Endothelial cell of umbilical vein (primary cell): ENCODE results near the gene SPATS1. TPM values are rescaled to one million over a fixed set of nuclear protein-coding genes. Genes with fewer than 3 reads are reported as not detected.

ENCODE experiments used
- BruUV-seq: library from RNA; stranded (reverse); fragments of 400-500 nt; replicated peaks from 2 replicates; lab custom pipeline; 2021; lab: Mats Ljungman, UMichigan
- CTCF ChIA-PET: fragments of 300-600, 350-600 bp; sonication (Branson Sonifier 250); formaldehyde crosslinking; loops from one replicate; lab custom pipeline; 2021; ENCODE audit warnings: antibody characterized with exemption, inconsistent platforms; lab: Charles Lee
- POLR2A ChIA-PET: fragments of 300-600, 350-600 bp; sonication (Branson Sonifier 250); formaldehyde crosslinking; loops from one replicate; lab custom pipeline; 2021; ENCODE audit warnings: antibody characterized with exemption, inconsistent platforms; lab: Charles Lee
- DNase-seq: peaks from one replicate; pipeline ENCODE4 v3.0.0-alpha.2; 2011; ENCODE audit warnings: low read depth, low spot score
- FAIRE-seq: peaks from 2 replicates; lab custom pipeline; 2011; peaks lifted over from hg19 to GRCh38; lab: Jason Lieb, UNC
- H2AFZ ChIP-seq: 2 replicates; pipeline ENCODE4 v1.6.0; 2012; ENCODE audit warnings: low read depth, low read length, control low read depth, inconsistent platforms
- H3K27ac ChIP-seq: 2 replicates; pipeline ENCODE4 v1.5.1; 2011; ENCODE audit warnings: low read depth, mild to moderate bottlenecking, control low read depth, low read length, moderate library complexity; ENCODE audit not compliant: insufficient read depth
- H3K27me3 ChIP-seq, 2 experiments: 2 replicates each; pipeline versions ENCODE4 v1.6.0 to v1.6.1; 2011; ENCODE audit warnings: low read length in 2 of 2, mixed read lengths in 1 of 2; ENCODE audit not compliant: control insufficient read depth in 2 of 2, insufficient read depth in 2 of 2
- H3K36me3 ChIP-seq, 2 experiments: 2 replicates in 1 of 2; 3 replicates in 1 of 2; pipeline ENCODE4 v1.5.1; 2011; ENCODE audit warnings: low read length in 2 of 2, mild to moderate bottlenecking in 1 of 2, moderate library complexity in 1 of 2; ENCODE audit not compliant: control insufficient read depth in 2 of 2, insufficient read depth in 2 of 2; ENCODE audit errors: extremely low read depth in 1 of 2
- H3K4me1 ChIP-seq: 3 replicates; pipeline ENCODE4 v1.5.1; 2011; ENCODE audit warnings: mild to moderate bottlenecking, low read length; ENCODE audit not compliant: control insufficient read depth, insufficient read depth; ENCODE audit errors: extremely low read depth
- H3K4me2 ChIP-seq: 2 replicates; pipeline ENCODE4 v1.6.1; 2011; ENCODE audit warnings: low read length, control low read depth, mixed read lengths; ENCODE audit not compliant: insufficient read depth
- H3K4me3 ChIP-seq, 3 experiments: fragments of 200-600 bp in 1 of 3; sonication (generic), shearing (Covaris generic) in 1 of 3; replicated peaks in 1 of 3; 2 replicates each; pipeline ENCODE4 v1.5.1; 2011 to 2016; ENCODE audit warnings: control low read depth in 3 of 3, low read length in 3 of 3, mild to moderate bottlenecking in 2 of 3, inconsistent platforms in 1 of 3, low read depth in 1 of 3, moderate library complexity in 1 of 3; ENCODE audit not compliant: insufficient read depth in 1 of 3
- H3K79me2 ChIP-seq: 2 replicates; pipeline ENCODE4 v1.6.0; 2012; ENCODE audit warnings: low read length, inconsistent platforms; ENCODE audit not compliant: control insufficient read depth, insufficient read depth
- H3K9ac ChIP-seq: replicated peaks from 2 replicates; pipeline ENCODE3; 2011; ENCODE audit warnings: low read length, control low read depth; ENCODE audit not compliant: insufficient read depth; ENCODE audit errors: extremely low read depth
- H3K9me1 ChIP-seq: replicated peaks from 3 replicates; pipeline ENCODE4 v1.6.0; 2011; ENCODE audit warnings: mild to moderate bottlenecking, low read length; ENCODE audit not compliant: control insufficient read depth, insufficient read depth; ENCODE audit errors: extremely low read depth
- H3K9me3 ChIP-seq: replicated peaks from 2 replicates; pipeline ENCODE4 v1.5.1; 2012; ENCODE audit warnings: low read length, inconsistent platforms; ENCODE audit not compliant: control insufficient read depth, insufficient read depth
- H4K20me1 ChIP-seq: replicated peaks from 2 replicates; pipeline ENCODE3; 2011; ENCODE audit warnings: mild to moderate bottlenecking, low read length; ENCODE audit not compliant: control insufficient read depth, insufficient read depth; ENCODE audit errors: extremely low read depth
- EZH2 ChIP-seq: IDR thresholded peaks from 2 replicates; pipeline ENCODE4 v1.6.1; 2012; ENCODE audit warnings: borderline replicate concordance, low read depth, mild to moderate bottlenecking, moderate library complexity, low read length, inconsistent platforms; ENCODE audit not compliant: severe bottlenecking
- FOS ChIP-seq: IDR thresholded peaks from 2 replicates; pipeline ENCODE4 v1.6.1; 2011; ENCODE audit warnings: mild to moderate bottlenecking, low read length, moderate library complexity, borderline replicate concordance; ENCODE audit not compliant: insufficient read depth
- GATA2 ChIP-seq: IDR thresholded peaks from 2 replicates; pipeline ENCODE4 v1.7.0; 2011; ENCODE audit warnings: low read depth, mild to moderate bottlenecking, moderate library complexity, mixed read lengths, low read length; ENCODE audit not compliant: insufficient read length, insufficient read depth
- JUN ChIP-seq: IDR thresholded peaks from 2 replicates; pipeline ENCODE4 v1.6.1; 2011; ENCODE audit warnings: borderline replicate concordance, low read depth; ENCODE audit not compliant: insufficient read length, insufficient read depth
- MYC ChIP-seq: IDR thresholded peaks from one replicate; pipeline ENCODE4 v1.6.1; 2011; ENCODE audit warnings: mild to moderate bottlenecking, low read depth, low read length
- POLR2A ChIP-seq: IDR thresholded peaks from 2 replicates; pipeline ENCODE4 v1.6.1; 2012; ENCODE audit warnings: low read depth, mild to moderate bottlenecking, control low read depth, low read length
- dilution Hi-C: fragments of 300-500 bp; cut with MboI; formaldehyde crosslinking; loops from one replicate; pipeline ENCODE4 v1.15.0; 2019; ENCODE audit warnings: low sequenced_read_pairs; ENCODE audit not compliant: extremely low pct_ligation_motif_present
- intact Hi-C: fragments of 100-400 bp; cut with micrococcal nuclease; formaldehyde crosslinking; loops from one replicate; pipeline ENCODE4 v1.10.0; 2022
- polyA plus RNA-seq, 4 experiments: library from polyadenylated mRNA; depleted of rRNA in 3 of 4; stranded (reverse) in 3 of 4; unstranded in 1 of 4; fragments of >200 nt; gene quantifications; 2 replicates each; pipeline versions ENCODE4 v1.2.1 to v1.2.3, GENCODE V29; 2011 to 2012; ENCODE audit warnings: missing spikeins in 1 of 4
- total RNA-seq: library from RNA; stranded (reverse); gene quantifications from 2 replicates; pipeline ENCODE4 v1.2.3, GENCODE V29; 2021

Gene SPATS1
- total and polyA plus RNA-seq, 2 donors (not counting 3 experiments of a cell fraction or from before 2014, with no cell fraction given): not detected

- POLR2A ChIA-PET: no interaction called here
- FAIRE-seq (no peak), DNase-seq (peak; percentile 21)
- BruUV-seq: no TSS peak
- H3K27ac ChIP-seq: no peak overlapping the region
- TF ChIP-seq EZH2: peak; percentile 85
- TF ChIP-seq JUN: no peak
- TF ChIP-seq POLR2A: no peak
- H3K9me1 ChIP-seq: no peaks in the 10 kb centered on the region
- H4K20me1 ChIP-seq: no peaks in the 10 kb centered on the region
- dilution Hi-C loops (no loop called here), intact Hi-C loops (no loop called here)
- no peaks in the 10 kb centered on the region for H3K9me3 ChIP-seq
- H3K4me3 ChIP-seq: peak overlapping the region in 1 of 3 experiments; percentile 18
- no peaks in the 10 kb centered on the region for H3K79me2 ChIP-seq
- H3K4me2 ChIP-seq: no peak overlapping the region
- no peak overlapping the region for H2AFZ ChIP-seq
- H3K27me3 ChIP-seq: peaks cover 35 to 43% of the 10 kb centered on the region in 2 experiments
- CTCF ChIA-PET: interaction anchor here (0.8 to 5.6 kb wide), 4 partner anchors 7 to 29 kb away, joined by 4 to 35 read pairs (median 6); partner anchors contain the start of gene AARS2
- peaks cover 6% of the 10 kb centered on the region for H3K4me1 ChIP-seq
- no peak overlapping the region for H3K9ac ChIP-seq
- H3K36me3 ChIP-seq: peaks cover 7 to 20% of the 10 kb centered on the region in 2 experiments
Measured at GRCh38 chr6:44297063-44298038, 45.1 kb upstream of the SPATS1 start.

GRCh38 chr6:44298055-44298803 is 44.2 kb upstream of the SPATS1 start:
- dilution Hi-C loops: no loop called here
- H2AFZ ChIP-seq: no peak overlapping the region
- FAIRE-seq (no peak), DNase-seq (no peak)
- peaks cover 10 to 28% of the 10 kb centered on the region in 2 experiments for H3K36me3 ChIP-seq
- no peak overlapping the region for H3K4me3 ChIP-seq
- no peak overlapping the region for H3K9ac ChIP-seq
- no peak for TF ChIP-seq GATA2
- TF ChIP-seq MYC: no peak
- TF ChIP-seq FOS: no peak
- BruUV-seq: no TSS peak
- no peak overlapping the region for H3K27ac ChIP-seq
- H3K9me3 ChIP-seq: no peaks in the 10 kb centered on the region
- POLR2A ChIA-PET: no interaction called here
- no peaks in the 10 kb centered on the region for H4K20me1 ChIP-seq
- no peaks in the 10 kb centered on the region for H3K79me2 ChIP-seq
- peaks cover 30 to 37% of the 10 kb centered on the region in 2 experiments for H3K27me3 ChIP-seq
- CTCF ChIA-PET: interaction anchor here (0.8 to 1.6 kb wide), 2 partner anchors 9 to 15 kb away, joined by 4 read pairs; partner anchors contain the start of gene AARS2
- H3K4me1 ChIP-seq: peaks cover 6% of the 10 kb centered on the region
- no peak overlapping the region for H3K4me2 ChIP-seq
- intact Hi-C loops: no loop called here
- H3K9me1 ChIP-seq: no peaks in the 10 kb centered on the region
